Esophagus squamous epithelium (tissue), 5 donors: Measurements from ENCODE around the gene PDAP1. TPM values are rescaled to one million over a fixed set of nuclear protein-coding genes. Genes with fewer than 3 reads are reported as not detected.
"Not testable (repeated sequence)": the region's sequence is repeated elsewhere in the genome, so short reads cannot be mapped to it uniquely, and the experiment has no call there.

Experiments used
- DNase-seq: peaks from one replicate; lab custom pipeline; 2025; lab: John Stamatoyannopoulos, UW
- H3K27ac ChIP-seq, 4 donors: fragments of 200-600 bp; sonication (generic); one replicate each; pipeline ENCODE4 v1.5.1; 2016 to 2019; ENCODE audit warnings: mild to moderate bottlenecking in 1 of 4
- H3K27me3 ChIP-seq, 4 donors: fragments of 200-600 bp; sonication (generic); 1 replicate in 3 of 4; 2 replicates in 1 of 4; pipeline versions ENCODE4 v1.5.1 to v1.6.0; 2017 to 2021; ENCODE audit warnings: antibody characterized with exemption in 1 of 4
- H3K36me3 ChIP-seq, 3 donors: fragments of 200-600 bp; sonication (generic); one replicate each; pipeline ENCODE4 v1.5.1; 2016 to 2019
- H3K4me1 ChIP-seq, 3 donors: fragments of 200-600 bp; sonication (generic); one replicate each; pipeline ENCODE4 v1.5.1; 2017 to 2019
- H3K4me3 ChIP-seq, 4 donors: fragments of 200-600 bp; sonication (generic); 1 replicate in 3 of 4; 2 replicates in 1 of 4; pipeline ENCODE4 v1.5.1; 2016 to 2019; ENCODE audit warnings: mild to moderate bottlenecking in 2 of 4, moderate library complexity in 1 of 4
- H3K9me3 ChIP-seq, 3 donors: fragments of 200-600 bp; sonication (generic); one replicate each; pipeline ENCODE4 v1.5.1; 2016 to 2019
- POLR2A ChIP-seq, 4 donors: fragments of 450-650 bp; IDR thresholded peaks; one replicate each; pipeline ENCODE4 v1.6.1; 2017; ENCODE audit warnings: antibody characterized with exemption in 4 of 4, mild to moderate bottlenecking in 4 of 4, moderate library complexity in 3 of 4
- WGBS, 2 donors: methylation state at CpG; one replicate each; pipeline ENCODE4 v1.1.5; 2018; 5-methylcytosine and 5-hydroxymethylcytosine counted together
- intact Hi-C: fragments of 100-400 bp; cut with DNase I; formaldehyde crosslinking; loops from one replicate; pipeline ENCODE4 v1.15.0; 2022
- total RNA-seq, 4 donors: library from RNA; depleted of rRNA; stranded (reverse); fragments of >200 nt; gene quantifications; one replicate each; pipeline ENCODE4 v1.1.0, GENCODE V29; 2016
- TF ChIP-seq, protein P1 (sequence below), 6 experiments: fragments of 450-650 bp in 4 of 6; fragments of 200-600 bp in 2 of 6; sonication (generic) in 2 of 6; IDR thresholded peaks; one replicate each; pipeline ENCODE4 v1.5.1; 2016 to 2019; ENCODE audit warnings: antibody characterized with exemption in 6 of 6, mild to moderate bottlenecking in 4 of 6, moderate library complexity in 4 of 6
- donor health status: DM: yes; HTN: yes; CAD: no.

PDAP1 gene
- total RNA-seq, 4 donors from 2014 or later = 79.2 to 120 (median 98.3) TPM

DNA sequence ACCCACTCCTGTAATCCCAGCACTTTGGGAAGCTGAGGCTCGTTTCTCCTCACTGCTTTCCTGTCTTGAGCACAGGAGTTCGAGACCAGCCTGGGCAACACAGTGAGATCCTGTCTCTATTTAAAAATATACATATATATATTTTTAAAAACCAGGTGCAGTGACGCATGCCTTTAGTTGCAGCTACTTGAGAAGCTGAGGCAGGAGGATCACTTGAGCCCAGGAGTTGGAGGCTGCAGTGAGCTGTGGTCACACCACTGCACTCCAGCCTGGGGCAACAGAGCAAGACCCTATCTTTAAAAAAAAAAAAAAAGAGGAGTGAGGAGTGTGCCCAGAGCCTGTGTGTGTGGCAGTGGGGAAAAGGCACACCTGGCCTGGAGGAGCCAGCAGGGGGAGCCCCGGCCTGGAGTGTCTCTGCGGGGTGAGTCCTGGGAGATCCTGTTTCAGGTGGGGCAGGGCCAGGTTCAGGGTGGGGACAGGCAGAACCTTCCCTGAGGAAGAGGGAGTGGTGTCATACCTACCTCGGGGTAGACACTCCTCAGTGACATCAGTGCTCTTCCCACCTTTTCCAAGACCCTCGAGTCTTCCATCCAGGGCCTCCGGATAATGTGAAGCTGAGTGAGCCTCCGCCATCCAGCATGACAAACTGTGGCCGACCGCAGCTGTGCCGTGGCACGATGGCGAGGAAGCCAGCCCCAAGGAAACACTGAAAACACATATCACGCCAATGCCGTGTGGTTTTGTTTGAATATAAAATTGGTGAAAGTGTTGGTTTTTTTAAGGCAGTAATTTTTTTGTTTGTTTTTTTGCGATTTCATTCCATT lies 42.9 kb downstream of the PDAP1 start:
- Histone ChIP-seq H3K4me1 (peaks cover 0 to 30% (median 0%) of the 10 kb centered on the region in 3 donors), H3K27ac (peak overlapping the region in 2 of 4 donors; percentile 2 to 62), H3K36me3 (peaks cover 0 to 79% (median 49%) of the 10 kb centered on the region in 3 donors), H3K27me3 (no peaks in the 10 kb centered on the region), H3K4me3 (no peak overlapping the region), H3K9me3 (no peaks in the 10 kb centered on the region)
- WGBS, 2 donors = 72 to 81% methylated on average over 15 to 17 of the region's 17 CpGs
- intact Hi-C loops = loop anchor here (5.0 kb wide), 1 partner anchor 47 kb away; no protein-coding TSS in a partner anchor
- TF ChIP-seq, protein P1, sequence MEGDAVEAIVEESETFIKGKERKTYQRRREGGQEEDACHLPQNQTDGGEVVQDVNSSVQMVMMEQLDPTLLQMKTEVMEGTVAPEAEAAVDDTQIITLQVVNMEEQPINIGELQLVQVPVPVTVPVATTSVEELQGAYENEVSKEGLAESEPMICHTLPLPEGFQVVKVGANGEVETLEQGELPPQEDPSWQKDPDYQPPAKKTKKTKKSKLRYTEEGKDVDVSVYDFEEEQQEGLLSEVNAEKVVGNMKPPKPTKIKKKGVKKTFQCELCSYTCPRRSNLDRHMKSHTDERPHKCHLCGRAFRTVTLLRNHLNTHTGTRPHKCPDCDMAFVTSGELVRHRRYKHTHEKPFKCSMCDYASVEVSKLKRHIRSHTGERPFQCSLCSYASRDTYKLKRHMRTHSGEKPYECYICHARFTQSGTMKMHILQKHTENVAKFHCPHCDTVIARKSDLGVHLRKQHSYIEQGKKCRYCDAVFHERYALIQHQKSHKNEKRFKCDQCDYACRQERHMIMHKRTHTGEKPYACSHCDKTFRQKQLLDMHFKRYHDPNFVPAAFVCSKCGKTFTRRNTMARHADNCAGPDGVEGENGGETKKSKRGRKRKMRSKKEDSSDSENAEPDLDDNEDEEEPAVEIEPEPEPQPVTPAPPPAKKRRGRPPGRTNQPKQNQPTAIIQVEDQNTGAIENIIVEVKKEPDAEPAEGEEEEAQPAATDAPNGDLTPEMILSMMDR (IDR thresholded peaks at IDR 0.05) = peak; percentile 55 to 73 (median 60)
- TF ChIP-seq POLR2A (IDR thresholded peaks at IDR 0.05) = no peak
- DNase-seq = no peak

DNA sequence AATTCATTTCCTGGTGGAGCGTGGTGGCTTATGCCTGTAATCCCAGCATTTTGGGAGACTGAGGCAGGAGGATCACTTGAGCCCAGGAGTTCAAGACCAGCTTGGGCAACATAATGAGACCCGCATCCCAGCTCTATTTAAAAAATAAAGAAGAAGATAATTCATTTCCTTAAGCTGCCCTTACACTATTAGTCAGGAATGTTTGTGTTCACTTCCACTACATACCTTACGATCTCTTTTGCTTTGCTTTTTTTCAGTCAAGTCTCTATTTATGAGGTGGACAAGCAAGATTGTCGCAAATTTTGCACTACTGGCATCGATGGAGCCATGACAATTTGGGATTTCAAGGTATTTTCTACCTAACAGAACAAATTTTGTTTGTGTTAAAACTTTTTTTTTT lies 45.1 kb downstream of the PDAP1 start:
- TF ChIP-seq POLR2A (IDR thresholded peaks at IDR 0.05) = no peak
- TF ChIP-seq, protein P1 (IDR thresholded peaks at IDR 0.05) = no peak
- Histone ChIP-seq H3K4me1 (peaks cover 0 to 14% (median 0%) of the 10 kb centered on the region in 3 donors), H3K27ac (no peak overlapping the region), H3K36me3 (peaks cover 16 to 97% (median 68%) of the 10 kb centered on the region in 3 donors), H3K27me3 (no peaks in the 10 kb centered on the region), H3K4me3 (no peak overlapping the region), H3K9me3 (no peaks in the 10 kb centered on the region)
- WGBS, 2 donors = 86 to 92% methylated on average over 5 of the region's 5 CpGs
- intact Hi-C loops = no loop called here
- no peak for DNase-seq

DNA sequence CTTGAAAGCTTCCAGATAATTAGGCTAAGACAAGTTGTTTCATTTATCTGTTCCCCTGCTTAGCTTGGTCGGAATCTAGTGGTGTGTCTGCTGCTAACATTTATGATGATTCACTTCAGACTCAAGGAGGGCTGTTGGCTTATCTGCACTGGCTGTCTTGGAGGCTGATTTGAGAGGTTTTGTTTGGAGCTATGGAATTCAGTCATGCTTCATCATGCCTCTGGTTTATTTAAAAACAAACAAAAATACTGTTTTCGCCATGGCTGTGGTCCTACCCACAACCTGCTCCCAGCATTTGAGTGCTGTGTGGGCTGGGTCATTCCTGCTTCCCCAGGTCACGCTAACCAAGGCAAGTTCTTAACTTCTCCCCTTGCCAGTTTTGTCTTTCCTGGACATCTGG lies 45.6 kb downstream of the PDAP1 start:
- TF ChIP-seq, protein P1 (IDR thresholded peaks at IDR 0.05) = no peak
- no peak for TF ChIP-seq POLR2A (IDR thresholded peaks at IDR 0.05)
- Histone ChIP-seq H3K4me3 (no peak overlapping the region), H3K27ac (no peak overlapping the region), H3K4me1 (peaks cover 0 to 14% (median 0%) of the 10 kb centered on the region in 3 donors), H3K27me3 (no peaks in the 10 kb centered on the region), H3K36me3 (peaks cover 20 to 100% (median 72%) of the 10 kb centered on the region in 3 donors), H3K9me3 (no peaks in the 10 kb centered on the region)
- 76 to 83% methylated on average over 3 of the region's 3 CpGs for WGBS, 2 donors
- DNase-seq = no peak
- intact Hi-C loops = no loop called here

DNA sequence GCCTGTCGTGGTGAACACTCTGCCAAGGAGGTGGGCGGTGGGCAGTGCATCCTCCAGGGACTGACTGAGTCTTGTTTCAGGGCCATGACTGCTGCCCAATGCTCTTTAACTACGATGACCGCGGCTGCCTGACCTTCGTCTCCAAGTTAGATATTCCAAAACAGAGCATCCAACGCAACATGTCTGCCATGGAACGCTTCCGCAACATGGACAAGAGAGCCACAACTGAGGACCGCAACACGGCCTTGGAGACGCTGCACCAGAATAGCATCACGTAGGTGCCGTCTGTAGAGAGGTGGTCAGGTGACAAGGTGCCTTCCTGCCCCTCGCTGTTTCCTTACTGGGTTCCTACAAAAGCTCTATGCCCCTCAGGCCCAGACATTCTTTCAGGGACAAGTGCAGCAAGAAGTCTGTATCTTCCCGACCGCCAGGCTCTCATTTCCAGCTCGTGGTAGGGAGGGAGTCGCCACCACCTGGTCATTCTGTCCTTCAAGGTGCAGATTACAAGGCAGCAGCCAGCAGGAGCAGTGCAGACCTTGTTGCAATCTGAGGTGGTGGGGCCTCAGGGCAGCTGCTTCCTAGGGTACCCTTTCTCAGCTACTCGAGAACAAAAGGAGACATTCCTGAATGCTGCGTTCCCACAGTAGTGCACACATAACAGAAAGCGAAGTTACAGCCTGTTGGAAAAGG lies 48.8 kb downstream of the PDAP1 start:
- Histone ChIP-seq H3K27ac (no peak overlapping the region), H3K4me1 (no peaks in the 10 kb centered on the region), H3K27me3 (no peaks in the 10 kb centered on the region), H3K9me3 (no peaks in the 10 kb centered on the region), H3K4me3 (no peak overlapping the region), H3K36me3 (peaks cover 26 to 100% (median 73%) of the 10 kb centered on the region in 3 donors)
- intact Hi-C loops = no loop called here
- DNase-seq = no peak
- no peak for TF ChIP-seq POLR2A (IDR thresholded peaks at IDR 0.05)
- TF ChIP-seq, protein P1 (IDR thresholded peaks at IDR 0.05) = no peak
- 88 to 93% methylated on average over 17 to 18 of the region's 22 CpGs for WGBS, 2 donors

DNA sequence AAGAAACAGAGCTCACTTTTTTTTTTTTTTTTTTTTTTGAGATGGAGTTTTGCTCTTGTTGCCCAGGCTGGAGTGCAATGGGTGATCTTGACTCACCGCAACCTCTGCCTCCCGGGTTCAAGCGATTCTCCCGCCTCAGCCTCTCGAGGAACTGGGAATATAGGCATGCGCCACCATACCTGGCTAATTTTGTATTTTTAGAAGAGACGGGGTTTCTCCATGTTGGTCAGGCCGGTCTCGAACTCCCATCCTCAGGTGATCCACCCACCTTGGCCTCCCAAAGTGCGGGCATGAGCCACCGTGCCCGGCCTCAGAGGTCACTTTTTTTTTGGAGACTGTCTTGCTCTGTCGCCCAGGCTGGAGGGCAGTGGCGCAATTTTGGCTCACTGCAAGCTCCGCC lies 49.9 kb downstream of the PDAP1 start:
- H3K4me1 ChIP-seq, H3K9me3 ChIP-seq, intact Hi-C loops, H3K27ac ChIP-seq, H3K27me3 ChIP-seq, H3K4me3 ChIP-seq, DNase-seq: not testable (repeated sequence)
- peaks cover 36 to 100% (median 74%) of the 10 kb centered on the region in 3 donors for H3K36me3 ChIP-seq
- 94 to 96% methylated on average over 8 to 10 of the region's 15 CpGs for WGBS, 2 donors
